ENCODE measurements around the gene ACTL7A. TPM values are rescaled to one million over a fixed set of nuclear protein-coding genes. Genes with fewer than 3 reads are reported as not detected.

Gene ACTL7A, protein sequence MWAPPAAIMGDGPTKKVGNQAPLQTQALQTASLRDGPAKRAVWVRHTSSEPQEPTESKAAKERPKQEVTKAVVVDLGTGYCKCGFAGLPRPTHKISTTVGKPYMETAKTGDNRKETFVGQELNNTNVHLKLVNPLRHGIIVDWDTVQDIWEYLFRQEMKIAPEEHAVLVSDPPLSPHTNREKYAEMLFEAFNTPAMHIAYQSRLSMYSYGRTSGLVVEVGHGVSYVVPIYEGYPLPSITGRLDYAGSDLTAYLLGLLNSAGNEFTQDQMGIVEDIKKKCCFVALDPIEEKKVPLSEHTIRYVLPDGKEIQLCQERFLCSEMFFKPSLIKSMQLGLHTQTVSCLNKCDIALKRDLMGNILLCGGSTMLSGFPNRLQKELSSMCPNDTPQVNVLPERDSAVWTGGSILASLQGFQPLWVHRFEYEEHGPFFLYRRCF
- total RNA-seq = not detected in 2 replicates

GRCh38 chr9:108861997-108862396, at the start of gene ACTL7A:
Gene ACTL7A (plus strand): TSS chr9:108862266. CDS start chr9:108862323, 57 bp downstream.

GRCh38 chr9:108855888-108856287, 6.2 kb upstream of the ACTL7A start, which contains the start of gene ACTL7B:
Gene ACTL7B (minus strand): TSS chr9:108855986. CDS start chr9:108855930, 56 bp downstream.

Other genes with a start within 250 kb of the ACTL7A start
- gene ACTL7B, start 6.3 kb upstream of the ACTL7A start, total RNA-seq = not detected in 2 replicates
- 24.5 and 24.7 TPM in 2 replicates for gene ELP1, start 71.9 kb downstream of the ACTL7A start, total RNA-seq
- 3.9 and 5.5 TPM in 2 replicates for gene ABITRAM, start 72.1 kb downstream of the ACTL7A start, total RNA-seq
- 14.0 and 60.4 TPM in 2 replicates for gene CTNNAL1, start 151.2 kb downstream of the ACTL7A start, total RNA-seq